HCT116 (cell line): ENCODE results near the gene SARM1.

Experiments used
- CEBPB ChIP-seq: IDR thresholded peaks from 2 replicates; pipeline ENCODE4 v1.6.1; 2012; ENCODE audit warnings: low read depth
- EZH2 ChIP-seq: fragments of 200-600 bp; sonication (generic); IDR thresholded peaks from 2 replicates; pipeline ENCODE4 v1.6.1; 2017; ENCODE audit warnings: antibody characterized with exemption, mixed run types
- EZH2phosphoT487 ChIP-seq: fragments of 200-600 bp; IDR thresholded peaks from 2 replicates; pipeline ENCODE4 v1.6.1; 2018; ENCODE audit warnings: antibody characterized with exemption, borderline replicate concordance
- POLR2A ChIP-seq: IDR thresholded peaks from 2 replicates; pipeline ENCODE4 v1.7.0; 2011; ENCODE audit warnings: borderline replicate concordance; ENCODE audit not compliant: insufficient read depth, insufficient read length; ENCODE audit errors: extremely low read depth
- POLR2AphosphoS5 ChIP-seq: IDR thresholded peaks from 2 replicates; pipeline ENCODE4 v1.6.1; 2011; ENCODE audit warnings: mild to moderate bottlenecking, low read depth, low read length, moderate library complexity
- ZNF274 ChIP-seq: fragments of 200-500 bp; sonication (Bioruptor generic); IDR thresholded peaks from 2 replicates; pipeline ENCODE4 v1.6.1; 2014; ENCODE audit warnings: mild to moderate bottlenecking, low read depth, low read length, inconsistent platforms
- TF ChIP-seq, protein P1 (sequence below), 3 experiments: fragments of 200-600 bp in 1 of 3; sonication (generic) in 1 of 3; IDR thresholded peaks in 2 of 3; conservative IDR thresholded peaks in 1 of 3; 2 replicates each; pipeline ENCODE4 v1.5.1; 2012 to 2017; ENCODE audit warnings: low read depth in 2 of 3, low read length in 2 of 3, antibody characterized with exemption in 1 of 3, borderline replicate concordance in 1 of 3, control low read depth in 1 of 3, mild to moderate bottlenecking in 1 of 3, mixed read lengths in 1 of 3, mixed run types in 1 of 3, moderate library complexity in 1 of 3; ENCODE audit not compliant: insufficient read depth in 1 of 3
- TF ChIP-seq, protein P2 (sequence below): IDR thresholded peaks from 2 replicates; pipeline ENCODE4 v1.6.1; 2012
- TF ChIP-seq, protein P3 (sequence below): IDR thresholded peaks from 2 replicates; pipeline ENCODE4 v1.6.1; 2012; ENCODE audit warnings: low read depth

DNA sequence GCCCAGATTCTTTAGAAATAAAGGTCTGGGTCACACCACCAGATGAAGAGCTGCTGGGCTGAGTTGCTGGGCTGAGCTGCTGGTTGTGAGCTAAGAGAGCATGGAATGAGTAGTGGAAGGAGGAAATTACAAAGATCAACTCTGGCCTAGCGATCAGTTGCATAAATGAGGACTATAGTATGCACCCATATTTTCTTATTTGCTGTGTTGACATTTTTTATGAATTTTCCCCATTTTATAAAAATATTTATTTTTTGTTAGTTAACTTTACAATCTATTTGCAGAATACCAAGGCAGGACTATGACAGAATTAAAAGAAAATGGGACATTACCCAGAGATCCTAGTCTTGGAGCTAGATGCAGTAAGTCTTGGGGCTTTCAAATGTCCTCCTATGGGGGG, 78.4 kb downstream of the SARM1 start:
- no peak for TF ChIP-seq CEBPB
- TF ChIP-seq, protein P1, sequence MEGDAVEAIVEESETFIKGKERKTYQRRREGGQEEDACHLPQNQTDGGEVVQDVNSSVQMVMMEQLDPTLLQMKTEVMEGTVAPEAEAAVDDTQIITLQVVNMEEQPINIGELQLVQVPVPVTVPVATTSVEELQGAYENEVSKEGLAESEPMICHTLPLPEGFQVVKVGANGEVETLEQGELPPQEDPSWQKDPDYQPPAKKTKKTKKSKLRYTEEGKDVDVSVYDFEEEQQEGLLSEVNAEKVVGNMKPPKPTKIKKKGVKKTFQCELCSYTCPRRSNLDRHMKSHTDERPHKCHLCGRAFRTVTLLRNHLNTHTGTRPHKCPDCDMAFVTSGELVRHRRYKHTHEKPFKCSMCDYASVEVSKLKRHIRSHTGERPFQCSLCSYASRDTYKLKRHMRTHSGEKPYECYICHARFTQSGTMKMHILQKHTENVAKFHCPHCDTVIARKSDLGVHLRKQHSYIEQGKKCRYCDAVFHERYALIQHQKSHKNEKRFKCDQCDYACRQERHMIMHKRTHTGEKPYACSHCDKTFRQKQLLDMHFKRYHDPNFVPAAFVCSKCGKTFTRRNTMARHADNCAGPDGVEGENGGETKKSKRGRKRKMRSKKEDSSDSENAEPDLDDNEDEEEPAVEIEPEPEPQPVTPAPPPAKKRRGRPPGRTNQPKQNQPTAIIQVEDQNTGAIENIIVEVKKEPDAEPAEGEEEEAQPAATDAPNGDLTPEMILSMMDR (IDR thresholded peaks at IDR 0.05 in 2 of 3, conservative IDR thresholded peaks at IDR 0.05 in 1 of 3; ENCODE audit: borderline replicate concordance in 1 of 3, insufficient read depth in 1 of 3, low read depth in 2 of 3, low read length in 2 of 3): no peak
- TF ChIP-seq, protein P2, sequence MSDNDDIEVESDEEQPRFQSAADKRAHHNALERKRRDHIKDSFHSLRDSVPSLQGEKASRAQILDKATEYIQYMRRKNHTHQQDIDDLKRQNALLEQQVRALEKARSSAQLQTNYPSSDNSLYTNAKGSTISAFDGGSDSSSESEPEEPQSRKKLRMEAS: no peak
- TF ChIP-seq EZH2: no peak
- no peak for TF ChIP-seq POLR2AphosphoS5
- no peak for TF ChIP-seq POLR2A
- no peak for TF ChIP-seq ZNF274
- TF ChIP-seq, protein P3, sequence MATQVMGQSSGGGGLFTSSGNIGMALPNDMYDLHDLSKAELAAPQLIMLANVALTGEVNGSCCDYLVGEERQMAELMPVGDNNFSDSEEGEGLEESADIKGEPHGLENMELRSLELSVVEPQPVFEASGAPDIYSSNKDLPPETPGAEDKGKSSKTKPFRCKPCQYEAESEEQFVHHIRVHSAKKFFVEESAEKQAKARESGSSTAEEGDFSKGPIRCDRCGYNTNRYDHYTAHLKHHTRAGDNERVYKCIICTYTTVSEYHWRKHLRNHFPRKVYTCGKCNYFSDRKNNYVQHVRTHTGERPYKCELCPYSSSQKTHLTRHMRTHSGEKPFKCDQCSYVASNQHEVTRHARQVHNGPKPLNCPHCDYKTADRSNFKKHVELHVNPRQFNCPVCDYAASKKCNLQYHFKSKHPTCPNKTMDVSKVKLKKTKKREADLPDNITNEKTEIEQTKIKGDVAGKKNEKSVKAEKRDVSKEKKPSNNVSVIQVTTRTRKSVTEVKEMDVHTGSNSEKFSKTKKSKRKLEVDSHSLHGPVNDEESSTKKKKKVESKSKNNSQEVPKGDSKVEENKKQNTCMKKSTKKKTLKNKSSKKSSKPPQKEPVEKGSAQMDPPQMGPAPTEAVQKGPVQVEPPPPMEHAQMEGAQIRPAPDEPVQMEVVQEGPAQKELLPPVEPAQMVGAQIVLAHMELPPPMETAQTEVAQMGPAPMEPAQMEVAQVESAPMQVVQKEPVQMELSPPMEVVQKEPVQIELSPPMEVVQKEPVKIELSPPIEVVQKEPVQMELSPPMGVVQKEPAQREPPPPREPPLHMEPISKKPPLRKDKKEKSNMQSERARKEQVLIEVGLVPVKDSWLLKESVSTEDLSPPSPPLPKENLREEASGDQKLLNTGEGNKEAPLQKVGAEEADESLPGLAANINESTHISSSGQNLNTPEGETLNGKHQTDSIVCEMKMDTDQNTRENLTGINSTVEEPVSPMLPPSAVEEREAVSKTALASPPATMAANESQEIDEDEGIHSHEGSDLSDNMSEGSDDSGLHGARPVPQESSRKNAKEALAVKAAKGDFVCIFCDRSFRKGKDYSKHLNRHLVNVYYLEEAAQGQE: no peak
- no peak for TF ChIP-seq EZH2phosphoT487
